Measurements from ENCODE around the gene GPR173. TPM values are rescaled to one million over a fixed set of nuclear protein-coding genes. Genes with fewer than 3 reads are reported as not detected.

Gene GPR173
- total RNA-seq, 1 experiment from 2014 or later = 7.3 TPM

DNA sequence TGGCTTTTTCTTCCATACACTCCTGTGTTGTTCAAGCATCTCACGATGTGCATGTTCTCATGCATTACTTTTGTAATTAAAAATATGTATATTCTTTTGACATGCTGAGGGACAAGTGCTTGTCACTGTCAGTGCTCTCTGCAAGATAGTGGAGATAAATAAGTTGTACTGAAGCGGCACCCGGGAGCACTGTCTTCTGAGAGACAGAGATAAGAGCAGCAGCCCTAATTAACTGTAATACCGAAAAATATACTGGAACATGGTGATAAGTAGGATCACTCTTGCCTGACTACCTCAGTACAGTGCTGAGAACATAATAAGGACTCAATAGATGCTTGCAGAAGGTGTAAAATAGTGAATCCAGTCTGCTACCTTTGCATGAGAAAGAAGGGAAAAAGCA lies 9.4 kb upstream of the GPR173 start:
- Mint-ChIP-seq H3K27me3 (ENCODE audit: low read depth) (peaks cover 4% of the 10 kb centered on the region; the same call in 1 of the 2 replicates), H3K36me3 (no peaks in the 10 kb centered on the region), H3K4me1 (no peaks in the 10 kb centered on the region), H3K9me3 (no peaks in the 10 kb centered on the region), H3K27ac (no peak overlapping the region), H3K4me3 (no peak overlapping the region)
- no peak for ATAC-seq
- DNase-seq (ENCODE audit: low spot score) = no peak
- CTCF ChIA-PET = no interaction called here
- no peak for TF ChIP-seq KAT7 (CRISPR knock-in tag; IDR thresholded peaks at IDR 0.05; ENCODE audit: borderline replicate concordance)
- no peak for TF ChIP-seq FOXK1 (CRISPR knock-in tag; IDR thresholded peaks at IDR 0.05)
- TF ChIP-seq, protein P1, sequence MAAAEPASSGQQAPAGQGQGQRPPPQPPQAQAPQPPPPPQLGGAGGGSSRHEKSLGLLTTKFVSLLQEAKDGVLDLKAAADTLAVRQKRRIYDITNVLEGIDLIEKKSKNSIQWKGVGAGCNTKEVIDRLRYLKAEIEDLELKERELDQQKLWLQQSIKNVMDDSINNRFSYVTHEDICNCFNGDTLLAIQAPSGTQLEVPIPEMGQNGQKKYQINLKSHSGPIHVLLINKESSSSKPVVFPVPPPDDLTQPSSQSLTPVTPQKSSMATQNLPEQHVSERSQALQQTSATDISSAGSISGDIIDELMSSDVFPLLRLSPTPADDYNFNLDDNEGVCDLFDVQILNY (CRISPR knock-in tag; IDR thresholded peaks at IDR 0.05) = no peak
- no peak for TF ChIP-seq ZNF396 (CRISPR knock-in tag; IDR thresholded peaks at IDR 0.05; ENCODE audit: borderline replicate concordance)
- TF ChIP-seq, protein P2, sequence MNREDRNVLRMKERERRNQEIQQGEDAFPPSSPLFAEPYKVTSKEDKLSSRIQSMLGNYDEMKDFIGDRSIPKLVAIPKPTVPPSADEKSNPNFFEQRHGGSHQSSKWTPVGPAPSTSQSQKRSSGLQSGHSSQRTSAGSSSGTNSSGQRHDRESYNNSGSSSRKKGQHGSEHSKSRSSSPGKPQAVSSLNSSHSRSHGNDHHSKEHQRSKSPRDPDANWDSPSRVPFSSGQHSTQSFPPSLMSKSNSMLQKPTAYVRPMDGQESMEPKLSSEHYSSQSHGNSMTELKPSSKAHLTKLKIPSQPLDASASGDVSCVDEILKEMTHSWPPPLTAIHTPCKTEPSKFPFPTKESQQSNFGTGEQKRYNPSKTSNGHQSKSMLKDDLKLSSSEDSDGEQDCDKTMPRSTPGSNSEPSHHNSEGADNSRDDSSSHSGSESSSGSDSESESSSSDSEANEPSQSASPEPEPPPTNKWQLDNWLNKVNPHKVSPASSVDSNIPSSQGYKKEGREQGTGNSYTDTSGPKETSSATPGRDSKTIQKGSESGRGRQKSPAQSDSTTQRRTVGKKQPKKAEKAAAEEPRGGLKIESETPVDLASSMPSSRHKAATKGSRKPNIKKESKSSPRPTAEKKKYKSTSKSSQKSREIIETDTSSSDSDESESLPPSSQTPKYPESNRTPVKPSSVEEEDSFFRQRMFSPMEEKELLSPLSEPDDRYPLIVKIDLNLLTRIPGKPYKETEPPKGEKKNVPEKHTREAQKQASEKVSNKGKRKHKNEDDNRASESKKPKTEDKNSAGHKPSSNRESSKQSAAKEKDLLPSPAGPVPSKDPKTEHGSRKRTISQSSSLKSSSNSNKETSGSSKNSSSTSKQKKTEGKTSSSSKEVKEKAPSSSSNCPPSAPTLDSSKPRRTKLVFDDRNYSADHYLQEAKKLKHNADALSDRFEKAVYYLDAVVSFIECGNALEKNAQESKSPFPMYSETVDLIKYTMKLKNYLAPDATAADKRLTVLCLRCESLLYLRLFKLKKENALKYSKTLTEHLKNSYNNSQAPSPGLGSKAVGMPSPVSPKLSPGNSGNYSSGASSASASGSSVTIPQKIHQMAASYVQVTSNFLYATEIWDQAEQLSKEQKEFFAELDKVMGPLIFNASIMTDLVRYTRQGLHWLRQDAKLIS (CRISPR knock-in tag; IDR thresholded peaks at IDR 0.05; ENCODE audit: borderline replicate concordance) = no peak
- TF ChIP-seq, protein P3, sequence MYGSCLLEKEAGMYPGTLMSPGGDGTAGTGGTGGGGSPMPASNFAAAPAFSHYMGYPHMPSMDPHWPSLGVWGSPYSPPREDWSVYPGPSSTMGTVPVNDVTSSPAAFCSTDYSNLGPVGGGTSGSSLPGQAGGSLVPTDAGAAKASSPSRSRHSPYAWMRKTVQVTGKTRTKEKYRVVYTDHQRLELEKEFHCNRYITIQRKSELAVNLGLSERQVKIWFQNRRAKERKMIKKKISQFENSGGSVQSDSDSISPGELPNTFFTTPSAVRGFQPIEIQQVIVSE (CRISPR knock-in tag; IDR thresholded peaks at IDR 0.05; ENCODE audit: borderline replicate concordance) = no peak
- no peak for TF ChIP-seq ESRRA (CRISPR knock-in tag; IDR thresholded peaks at IDR 0.05; ENCODE audit: borderline replicate concordance)
- no peak for TF ChIP-seq NFE2L1 (CRISPR knock-in tag; IDR thresholded peaks at IDR 0.05)
- TF ChIP-seq GABPB1 (CRISPR knock-in tag; IDR thresholded peaks at IDR 0.05) = no peak
- TF ChIP-seq TEAD1 (CRISPR knock-in tag; IDR thresholded peaks at IDR 0.05) = no peak
- TF ChIP-seq, protein P4, sequence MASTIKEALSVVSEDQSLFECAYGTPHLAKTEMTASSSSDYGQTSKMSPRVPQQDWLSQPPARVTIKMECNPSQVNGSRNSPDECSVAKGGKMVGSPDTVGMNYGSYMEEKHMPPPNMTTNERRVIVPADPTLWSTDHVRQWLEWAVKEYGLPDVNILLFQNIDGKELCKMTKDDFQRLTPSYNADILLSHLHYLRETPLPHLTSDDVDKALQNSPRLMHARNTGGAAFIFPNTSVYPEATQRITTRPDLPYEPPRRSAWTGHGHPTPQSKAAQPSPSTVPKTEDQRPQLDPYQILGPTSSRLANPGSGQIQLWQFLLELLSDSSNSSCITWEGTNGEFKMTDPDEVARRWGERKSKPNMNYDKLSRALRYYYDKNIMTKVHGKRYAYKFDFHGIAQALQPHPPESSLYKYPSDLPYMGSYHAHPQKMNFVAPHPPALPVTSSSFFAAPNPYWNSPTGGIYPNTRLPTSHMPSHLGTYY (CRISPR knock-in tag; IDR thresholded peaks at IDR 0.05) = no peak
- TF ChIP-seq, protein P5, sequence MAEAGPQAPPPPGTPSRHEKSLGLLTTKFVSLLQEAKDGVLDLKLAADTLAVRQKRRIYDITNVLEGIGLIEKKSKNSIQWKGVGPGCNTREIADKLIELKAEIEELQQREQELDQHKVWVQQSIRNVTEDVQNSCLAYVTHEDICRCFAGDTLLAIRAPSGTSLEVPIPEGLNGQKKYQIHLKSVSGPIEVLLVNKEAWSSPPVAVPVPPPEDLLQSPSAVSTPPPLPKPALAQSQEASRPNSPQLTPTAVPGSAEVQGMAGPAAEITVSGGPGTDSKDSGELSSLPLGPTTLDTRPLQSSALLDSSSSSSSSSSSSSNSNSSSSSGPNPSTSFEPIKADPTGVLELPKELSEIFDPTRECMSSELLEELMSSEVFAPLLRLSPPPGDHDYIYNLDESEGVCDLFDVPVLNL (CRISPR knock-in tag; IDR thresholded peaks at IDR 0.05; ENCODE audit: borderline replicate concordance, low read depth) = no peak
- TF ChIP-seq SOX15 (CRISPR knock-in tag; IDR thresholded peaks at IDR 0.05) = no peak
- TF ChIP-seq FOXJ3 (CRISPR knock-in tag; IDR thresholded peaks at IDR 0.05; ENCODE audit: borderline replicate concordance) = no peak
- TF ChIP-seq ZBTB21 (CRISPR knock-in tag; IDR thresholded peaks at IDR 0.05; ENCODE audit: borderline replicate concordance) = no peak
- TF ChIP-seq ZNF219 (CRISPR knock-in tag; IDR thresholded peaks at IDR 0.05; ENCODE audit: borderline replicate concordance) = no peak
- TF ChIP-seq, protein P6, sequence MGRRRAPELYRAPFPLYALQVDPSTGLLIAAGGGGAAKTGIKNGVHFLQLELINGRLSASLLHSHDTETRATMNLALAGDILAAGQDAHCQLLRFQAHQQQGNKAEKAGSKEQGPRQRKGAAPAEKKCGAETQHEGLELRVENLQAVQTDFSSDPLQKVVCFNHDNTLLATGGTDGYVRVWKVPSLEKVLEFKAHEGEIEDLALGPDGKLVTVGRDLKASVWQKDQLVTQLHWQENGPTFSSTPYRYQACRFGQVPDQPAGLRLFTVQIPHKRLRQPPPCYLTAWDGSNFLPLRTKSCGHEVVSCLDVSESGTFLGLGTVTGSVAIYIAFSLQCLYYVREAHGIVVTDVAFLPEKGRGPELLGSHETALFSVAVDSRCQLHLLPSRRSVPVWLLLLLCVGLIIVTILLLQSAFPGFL (CRISPR knock-in tag; IDR thresholded peaks at IDR 0.05; ENCODE audit: borderline replicate concordance) = no peak
- no peak for TF ChIP-seq CREB1 (CRISPR knock-in tag; IDR thresholded peaks at IDR 0.05)
- TF ChIP-seq NR3C1 (CRISPR knock-in tag; conservative IDR thresholded peaks at IDR 0.05; ENCODE audit: low read depth) = no peak
- POLR2A ChIA-PET = no interaction called here

Data from WTC11 (cell line).